Heart left ventricle (tissue), 13 donors: ENCODE measurements around the gene TENM3.

ENCODE experiments used
- CTCF ChIP-seq, 12 donors: fragments of 200-600 bp; sonication (generic) in 4 of 12; IDR thresholded peaks; one replicate each; pipeline versions ENCODE4 v1.5.0 to v1.8.0; 2018 to 2022; ENCODE audit warnings: antibody characterized with exemption in 12 of 12, mild to moderate bottlenecking in 5 of 12
- POLR2A ChIP-seq, 2 donors: fragments of 450-650 bp; IDR thresholded peaks; one replicate each; pipeline ENCODE4 v1.6.1; 2017; ENCODE audit warnings: antibody characterized with exemption in 2 of 2, mild to moderate bottlenecking in 2 of 2, moderate library complexity in 2 of 2
- donor health status: ischemic (EF 13 %, LVEDD 7.1; RV severe dilation, severe dysfunction).
- donor health status: DM: no; HTN: yes; CAD: no.
- donor health status: DM: no; HTN: no; CAD: no.
- donor health status: ischemic (EF 25% LVEDD 6.9; RV normal size, moderate dysfunction).
- donor health status: ischemic (EF 25% LVEDD 5.7; RV mildly dilated, moderate dysfunction).
- donor health status: ischemic (EF 35%, LVEDD 5.7; RV mildly dilated, moderate dysfunction).
- donor health status: nonischemic (EF 11% LVEDD 7.7; RV severe dilation, severe dysfunction).
- donor health status: DM: yes; HTN: yes; CAD: no.
- donor health status: PGD.
- donor health status: ischemic (EF 29% LVEDD 5.4; RV normal size, mild dysfunction).
- donor health status: nonischemic (EF 23%, LVEDD 6.1; RV moderate dilation, normal function).

- TF ChIP-seq POLR2A (IDR thresholded peaks at IDR 0.05): no peak
- TF ChIP-seq CTCF (IDR thresholded peaks at IDR 0.05): no peak
These were observed 168.2 kb downstream of the TENM3 start for GRCh38 chr4:182411391-182411790.
